Measurements from ENCODE around the gene WDR70.
"Not testable (repeated sequence)": the region's sequence is repeated elsewhere in the genome, so short reads cannot be mapped to it uniquely, and the experiment has no call there.

The WDR70 gene

DNA sequence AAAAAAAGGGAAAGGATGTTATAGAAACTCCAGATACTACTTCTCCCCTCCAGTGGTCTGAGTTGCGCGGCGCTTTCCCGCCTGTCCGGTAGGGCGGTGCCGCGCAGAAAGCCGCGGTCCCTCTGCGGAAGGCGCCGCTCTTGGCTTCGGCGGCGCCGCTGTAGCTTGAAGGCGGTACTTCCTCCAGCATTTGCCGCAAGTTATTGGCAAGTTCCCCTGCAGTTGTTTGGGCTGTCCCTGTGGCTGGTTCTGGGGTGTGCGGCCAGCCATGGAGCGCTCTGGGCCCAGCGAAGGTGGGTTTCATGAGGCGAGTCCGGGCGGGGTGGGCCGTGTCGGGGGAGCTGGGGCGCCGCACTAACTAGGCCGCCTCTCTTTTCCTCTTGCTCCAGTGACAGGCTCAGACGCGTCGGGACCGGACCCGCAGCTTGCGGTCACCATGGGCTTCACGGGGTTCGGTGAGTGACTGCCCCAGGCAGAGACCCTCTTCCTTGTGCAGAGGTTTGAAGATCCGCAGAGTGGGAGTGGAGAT lies at the start of gene WDR70:
Gene WDR70, plus strand, starts transcription at position 219 of the 529 bp plus-strand sequence. Its CDS starts 50 bp downstream, at position 269.
- peak; percentile 76 for DNase-seq

DNA sequence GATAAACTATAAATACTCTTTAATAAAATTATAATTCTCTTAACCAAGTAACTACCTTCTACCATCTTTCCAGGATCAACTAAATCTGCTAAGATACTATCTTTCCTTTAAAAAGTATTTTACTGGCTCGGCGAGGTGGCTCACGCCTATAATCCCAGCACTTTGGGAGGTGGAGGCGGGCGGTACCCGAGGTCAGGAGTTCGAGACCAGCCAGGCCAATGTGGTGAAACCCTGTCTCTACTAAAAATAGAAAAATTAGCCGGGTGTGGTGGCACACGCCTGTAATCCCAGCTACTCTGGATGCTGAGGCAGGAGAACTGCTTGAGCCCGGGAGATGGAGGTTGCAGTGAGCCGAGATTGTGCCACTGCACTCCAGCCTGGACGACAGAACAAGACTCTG lies 44.4 kb upstream of the WDR70 start:
- not testable (repeated sequence) for DNase-seq

DNA sequence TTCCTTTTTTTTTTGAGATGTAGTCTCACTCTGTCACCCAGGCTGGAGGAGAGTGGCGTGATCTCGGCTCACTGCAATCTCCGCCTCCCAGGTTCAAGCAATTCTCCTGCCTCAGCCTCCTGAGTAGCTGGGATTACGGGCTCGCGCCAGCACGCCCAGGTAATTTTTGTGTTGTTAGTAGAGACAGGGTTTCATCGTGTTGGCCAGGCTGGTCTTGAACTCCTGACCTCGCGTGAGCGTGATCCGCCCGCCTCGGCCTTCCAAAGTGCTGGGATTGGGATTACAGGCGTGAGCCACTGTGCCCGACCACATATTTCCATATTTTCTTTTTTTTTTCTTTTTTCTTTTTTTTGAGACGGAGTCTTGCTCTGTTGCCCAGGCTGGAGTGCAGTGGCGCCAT lies 36.4 kb upstream of the WDR70 start:
- not testable (repeated sequence) for DNase-seq

DNA sequence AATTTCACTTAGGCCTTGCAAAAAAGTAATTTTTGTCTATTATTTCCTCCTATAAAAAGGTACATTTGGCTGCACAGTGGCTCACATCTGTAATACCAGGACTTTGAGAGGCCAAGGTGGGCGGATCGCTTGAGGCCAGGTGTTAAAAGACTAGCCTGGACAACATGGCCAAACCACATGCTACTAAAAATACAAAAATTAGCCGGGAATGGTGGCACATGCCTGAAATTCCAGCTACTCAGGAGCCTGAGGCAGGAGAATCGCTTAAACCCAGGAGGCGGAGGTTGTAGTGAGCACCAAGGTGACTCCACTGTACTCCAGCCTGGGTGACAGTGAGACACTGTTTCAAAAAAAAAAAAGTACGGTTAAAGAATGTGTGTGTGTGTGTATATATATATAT lies 24.0 kb upstream of the WDR70 start:
- DNase-seq, result no peak

DNA sequence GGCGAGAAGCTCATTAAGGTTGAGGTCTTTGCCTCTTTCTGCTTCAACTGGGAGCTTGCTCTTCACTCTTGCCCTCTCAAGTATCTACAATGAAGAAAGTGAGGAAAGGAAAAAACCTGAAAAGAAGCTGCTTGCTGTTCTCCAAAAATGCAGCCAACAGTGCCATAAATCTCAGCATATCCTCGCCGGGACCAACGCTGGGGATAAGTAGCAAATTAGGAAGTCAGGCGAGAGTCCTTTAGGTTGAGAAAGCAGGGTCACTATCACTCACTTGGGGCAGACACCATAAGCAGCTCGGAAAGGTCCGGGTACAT lies 8.6 kb upstream of the WDR70 start:
- DNase-seq, result no peak

DNA sequence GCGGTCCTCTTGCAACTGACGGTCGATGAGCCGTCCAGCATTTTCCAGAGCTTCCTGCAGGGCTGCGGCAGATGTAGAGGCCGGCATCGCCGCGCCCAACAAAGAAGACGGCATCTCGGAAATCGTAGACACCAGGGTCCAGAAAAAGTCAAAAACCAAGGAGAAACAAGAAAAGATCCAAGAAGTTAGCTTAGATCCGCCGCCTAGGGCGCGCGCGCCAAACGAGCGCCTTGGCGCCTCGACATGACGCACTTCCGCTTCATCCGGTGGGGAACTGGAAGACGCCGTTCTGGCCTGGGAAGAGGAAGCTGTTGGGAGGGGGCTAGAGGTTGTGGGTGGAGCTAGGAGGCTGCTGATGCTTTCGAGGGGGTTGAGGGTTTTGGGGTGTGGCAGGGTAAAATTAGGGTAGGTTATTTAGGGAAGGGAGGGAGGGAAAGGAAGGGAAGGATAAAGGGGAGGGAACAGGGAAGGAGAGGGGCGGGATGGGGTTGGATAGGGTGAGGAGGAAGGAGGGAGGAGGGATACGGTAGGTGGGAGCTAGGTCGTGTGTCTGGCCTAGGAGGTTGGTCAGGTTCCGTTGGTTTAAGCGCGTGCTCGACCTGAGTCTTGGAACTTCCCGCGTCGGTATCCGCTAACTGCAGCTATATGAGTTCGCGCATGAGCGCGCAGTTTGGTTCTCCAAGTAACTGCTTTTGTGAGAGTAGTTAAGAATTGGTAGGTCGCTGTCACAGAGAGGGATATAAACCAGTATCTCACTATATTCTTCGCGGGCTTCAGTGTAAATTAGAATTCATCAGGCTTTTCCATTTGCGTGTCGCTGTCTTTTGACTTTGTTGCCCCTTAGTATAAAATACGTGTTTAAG lies 8.0 kb upstream of the WDR70 start, which contains the start of gene NUP155:
Gene NUP155, minus strand, starts transcription at position 243 of the 863 bp plus-strand sequence. Its CDS starts 129 bp downstream, at position 114.
- peak; percentile 86 for DNase-seq

DNA sequence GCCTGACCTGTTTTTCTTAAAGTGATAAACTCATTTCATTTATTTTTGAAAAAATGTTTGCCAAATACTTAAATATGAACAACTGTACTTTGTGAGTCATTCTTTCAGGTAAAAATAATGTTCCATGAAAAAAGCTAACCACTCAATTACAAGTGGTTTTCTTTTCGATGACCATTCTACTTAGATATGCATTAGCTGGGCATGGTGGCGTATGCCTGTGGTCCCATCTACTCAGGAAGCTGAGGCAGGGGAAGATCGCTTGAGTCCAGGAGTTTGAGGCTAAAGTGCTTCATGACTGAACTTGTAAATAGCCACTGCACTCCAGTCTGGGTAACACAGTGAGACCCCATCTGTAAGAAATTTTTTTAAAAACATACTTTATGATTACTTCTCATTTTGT lies 4.0 kb upstream of the WDR70 start:
- DNase-seq, result no peak

DNA sequence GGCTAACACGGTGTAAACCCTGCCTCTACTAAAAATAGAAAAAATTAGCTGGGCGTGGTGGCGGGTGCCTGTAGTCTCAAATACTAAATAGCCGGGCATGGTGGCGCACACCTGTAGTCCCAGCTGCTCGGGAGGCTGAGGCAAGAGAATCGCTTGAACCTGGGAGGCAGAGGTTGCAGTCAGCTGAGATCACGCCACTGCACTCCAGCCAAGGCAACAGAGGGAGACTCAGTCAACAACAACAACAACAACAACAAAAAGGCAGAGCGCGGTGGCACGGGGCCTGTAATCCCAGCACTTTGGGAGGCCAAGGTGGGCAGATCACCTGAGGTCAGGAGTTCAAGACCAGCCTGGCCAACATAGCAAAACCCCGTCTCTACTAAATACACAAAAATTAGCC lies 1.1 kb upstream of the WDR70 start:
- DNase-seq, result not testable (repeated sequence)

DNA sequence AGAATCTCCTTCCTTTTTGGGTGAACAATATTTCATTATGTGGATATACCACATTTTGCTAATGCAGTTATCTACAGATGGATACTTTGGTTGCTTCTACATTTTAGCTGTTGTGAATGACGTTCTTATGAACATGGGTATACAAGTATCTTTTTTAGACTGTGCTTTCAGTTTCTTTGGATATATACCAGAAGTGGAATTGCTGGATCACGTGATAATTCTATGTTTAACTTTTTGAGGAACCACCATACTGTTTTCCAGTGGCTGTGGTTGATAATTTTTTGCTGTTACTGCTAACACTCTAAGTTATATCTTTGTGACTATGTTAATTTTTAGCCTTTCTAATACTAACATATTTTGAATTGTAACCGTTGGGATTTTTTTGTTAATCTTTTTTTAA lies 12.5 kb downstream of the WDR70 start:
- DNase-seq, result no peak

DNA sequence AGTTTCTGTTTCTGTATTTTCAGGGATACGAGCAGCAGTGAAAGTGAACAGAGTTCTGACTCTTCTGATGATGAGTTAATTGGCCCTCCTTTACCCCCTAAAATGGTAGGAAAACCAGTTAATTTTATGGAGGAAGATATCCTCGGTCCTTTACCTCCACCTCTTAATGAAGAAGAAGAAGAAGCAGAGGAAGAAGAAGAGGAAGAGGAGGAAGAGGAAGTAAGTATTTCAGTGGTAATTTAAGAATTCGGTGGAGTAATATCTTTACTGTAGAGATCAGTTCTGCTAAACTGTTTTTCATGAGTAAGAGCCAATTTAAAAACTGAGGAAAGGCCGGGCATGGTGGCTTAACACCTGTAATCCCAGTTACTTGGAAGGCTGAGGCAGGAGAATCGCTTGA lies 17.2 kb downstream of the WDR70 start:
- DNase-seq, result no peak

DNA sequence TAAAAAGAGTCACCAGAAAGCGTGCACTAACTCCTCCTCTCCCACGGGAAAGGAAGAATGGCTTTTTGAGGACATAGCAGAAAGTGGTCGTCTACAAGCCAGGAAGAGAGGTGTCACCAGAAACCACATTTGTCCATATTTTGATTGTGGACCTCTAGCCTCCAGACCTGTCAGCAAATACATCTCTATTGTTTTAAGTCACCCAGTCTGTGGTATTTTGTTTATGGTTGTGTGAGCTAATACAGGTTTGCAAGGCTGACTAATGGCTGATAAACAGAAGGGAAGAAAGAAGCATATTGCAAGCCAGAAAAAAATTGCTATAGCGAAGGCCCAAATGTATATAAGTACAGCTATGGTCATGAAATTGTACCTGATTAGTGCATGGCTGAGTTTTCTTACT lies 21.4 kb downstream of the WDR70 start:
- no peak for DNase-seq

DNA sequence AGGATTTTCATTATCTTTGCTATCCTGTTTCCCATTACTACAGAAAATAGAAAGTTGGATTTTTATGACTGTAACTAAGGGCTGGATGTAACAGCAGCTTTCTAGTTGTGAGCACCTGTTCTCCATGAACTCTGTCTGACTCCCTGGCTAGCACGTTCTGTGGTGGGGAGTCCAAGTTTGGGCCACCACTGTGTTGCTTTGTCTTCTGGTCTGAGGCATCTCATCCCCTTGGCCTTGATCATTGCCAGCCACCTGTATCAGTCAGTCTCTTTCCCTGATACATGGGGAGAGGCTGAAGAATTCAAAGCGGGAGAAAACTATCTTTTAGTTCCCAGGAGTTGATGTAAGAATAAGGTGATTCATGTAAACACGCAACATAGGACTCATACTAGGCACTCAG lies 33.4 kb downstream of the WDR70 start:
- no peak for DNase-seq

DNA sequence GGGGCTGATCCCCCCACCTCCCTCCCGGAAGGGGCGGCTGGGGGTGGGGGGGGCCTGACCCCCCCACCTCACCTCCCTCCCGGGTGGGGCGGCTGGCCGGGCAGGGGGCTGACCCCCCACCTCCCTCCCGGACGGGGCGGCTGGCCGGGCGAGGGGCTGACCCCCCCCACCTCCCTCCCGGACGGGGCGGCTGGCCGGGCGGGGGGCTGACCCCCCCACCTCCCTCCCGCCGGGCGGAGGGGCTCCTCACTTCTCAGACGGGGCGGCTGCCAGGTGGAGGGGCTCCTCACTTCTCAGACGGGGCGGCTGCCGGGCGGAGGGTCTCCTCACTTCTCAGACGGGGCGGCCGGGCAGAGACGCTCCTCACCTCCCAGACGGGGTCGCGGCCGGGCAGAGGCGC lies 36.3 kb downstream of the WDR70 start:
- not testable (repeated sequence) for DNase-seq

DNA sequence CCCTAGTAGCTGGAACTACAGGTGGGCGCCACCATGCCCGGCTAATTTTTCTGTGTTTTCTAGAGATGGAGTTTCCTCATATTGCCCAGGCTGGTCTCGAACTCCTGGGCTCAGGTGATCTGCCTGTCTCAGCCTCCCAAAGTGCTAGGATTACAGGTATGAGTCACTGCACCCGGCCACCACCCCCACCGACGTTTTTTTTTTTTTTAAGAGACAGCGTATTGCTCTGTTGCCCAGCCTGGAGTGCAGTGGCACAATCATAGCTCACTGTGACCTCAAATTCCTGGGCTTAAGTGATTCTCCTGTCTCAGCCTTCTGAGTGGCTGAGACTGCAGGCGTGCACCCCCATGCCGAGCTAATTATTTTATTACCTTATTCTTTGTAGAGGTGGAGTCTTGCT lies 38.2 kb downstream of the WDR70 start:
- DNase-seq, result no peak

DNA sequence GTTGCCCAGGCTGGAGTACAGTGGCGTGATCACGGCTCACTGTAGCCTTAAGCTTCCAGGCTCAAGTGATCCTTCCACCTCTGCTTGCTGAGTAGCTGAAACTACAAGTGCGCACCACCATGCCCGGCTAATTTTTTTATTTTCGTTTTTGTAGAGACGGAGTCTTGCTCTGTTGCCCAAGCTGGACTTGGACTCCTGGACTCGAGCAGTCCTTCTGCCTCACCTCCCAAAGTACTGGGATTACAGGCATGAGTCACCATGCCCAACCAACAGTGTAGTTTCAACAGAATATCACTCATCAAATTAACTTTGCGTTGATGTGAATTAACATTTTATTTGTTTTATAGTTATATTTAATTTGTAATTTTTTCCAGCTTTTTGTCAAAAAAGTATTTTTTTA lies 45.3 kb downstream of the WDR70 start:
- DNase-seq, result no peak

DNA sequence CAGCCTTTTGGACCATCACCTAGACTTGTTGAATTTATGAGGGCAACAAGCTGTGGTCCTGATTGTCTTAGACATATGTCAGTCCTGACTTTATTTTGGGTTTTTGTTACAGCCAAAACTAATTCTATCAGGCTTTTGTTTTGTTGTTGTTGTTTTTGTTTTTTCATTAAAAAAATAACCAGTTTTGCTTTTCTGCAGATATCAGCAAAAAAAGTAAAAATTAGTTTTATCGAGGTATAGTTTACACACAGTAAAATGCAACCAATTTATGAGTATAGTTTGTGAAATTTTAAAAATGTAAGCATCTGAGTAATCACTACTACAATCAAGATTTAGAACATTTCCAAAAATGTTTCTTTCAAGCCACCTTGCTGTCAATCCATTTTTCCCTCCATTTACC lies 48.9 kb downstream of the WDR70 start:
- no peak for DNase-seq

DNA sequence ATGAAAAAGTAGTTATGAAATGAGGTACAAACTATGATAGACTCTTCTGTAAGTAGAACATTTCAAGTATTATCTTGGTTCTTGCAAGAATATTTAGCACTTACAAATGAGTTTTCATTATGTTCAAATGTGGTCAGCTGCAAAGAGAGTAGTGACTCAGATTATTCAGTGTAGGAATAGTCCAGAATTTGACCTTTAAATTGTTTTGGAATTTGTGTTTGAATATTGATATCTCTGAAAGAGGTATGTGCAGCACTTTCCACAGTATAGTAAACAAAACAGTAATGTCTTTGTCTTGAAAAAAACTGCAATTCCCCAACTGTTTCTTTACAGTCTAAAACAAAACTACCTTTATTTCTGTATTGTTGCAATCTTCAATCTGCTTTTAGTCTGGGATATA lies 56.1 kb downstream of the WDR70 start:
- no peak for DNase-seq

DNA sequence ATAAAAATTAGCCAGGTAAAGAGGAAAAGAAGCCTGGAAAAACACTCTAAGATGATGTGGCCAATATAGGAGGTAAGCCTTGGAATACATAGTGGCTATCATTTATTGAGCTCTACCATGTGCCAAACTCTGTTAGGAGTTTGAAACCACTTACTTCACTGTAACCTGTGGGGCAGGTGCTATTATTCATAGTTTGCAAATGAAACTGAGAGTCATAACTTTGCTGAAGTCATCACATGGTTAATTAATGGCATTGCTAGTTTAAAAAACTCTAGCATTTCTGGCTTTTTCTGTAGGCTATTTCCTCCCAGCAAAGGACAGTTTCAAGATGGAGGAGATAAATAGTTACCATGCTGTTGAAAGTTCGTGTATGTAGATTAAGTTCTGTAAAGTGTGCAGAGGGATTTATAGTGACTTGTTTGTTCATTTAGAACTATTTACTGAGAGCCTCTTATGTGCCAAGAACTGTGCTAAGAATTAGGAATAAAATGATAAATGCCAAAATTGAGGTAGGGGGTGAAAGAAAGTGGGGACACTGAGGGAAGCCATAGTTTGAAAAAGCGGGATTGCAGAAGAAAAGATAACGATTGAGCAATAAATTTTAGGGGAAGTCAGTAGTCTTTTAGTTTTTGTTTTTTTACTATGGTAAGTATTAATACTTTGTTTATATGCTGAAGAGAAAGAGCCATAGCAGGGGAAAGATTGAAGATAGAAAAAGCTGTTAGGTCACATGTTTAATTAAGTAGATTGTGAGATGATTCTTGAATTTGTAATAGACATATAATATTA lies 57.2 kb downstream of the WDR70 start:
- DNase-seq, result no peak

DNA sequence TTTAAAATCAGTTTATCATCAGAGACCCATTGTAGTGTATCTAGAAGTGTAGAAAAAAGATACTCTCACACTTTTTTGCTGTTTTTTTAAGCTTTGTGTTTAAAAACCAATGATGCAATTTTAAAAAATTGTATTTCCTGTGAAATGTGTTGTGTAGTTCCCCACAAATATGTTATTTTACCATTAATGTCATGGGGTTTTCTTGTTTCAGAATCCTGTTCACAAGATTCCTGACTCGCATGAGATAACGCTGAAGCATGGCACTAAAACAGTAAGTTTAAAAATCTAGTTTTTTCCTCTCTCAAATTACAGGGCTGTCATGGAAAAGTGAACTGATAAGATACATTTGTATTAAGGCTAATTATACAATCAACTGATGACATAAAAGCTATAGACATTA lies 58.6 kb downstream of the WDR70 start:
- no peak for DNase-seq

DNA sequence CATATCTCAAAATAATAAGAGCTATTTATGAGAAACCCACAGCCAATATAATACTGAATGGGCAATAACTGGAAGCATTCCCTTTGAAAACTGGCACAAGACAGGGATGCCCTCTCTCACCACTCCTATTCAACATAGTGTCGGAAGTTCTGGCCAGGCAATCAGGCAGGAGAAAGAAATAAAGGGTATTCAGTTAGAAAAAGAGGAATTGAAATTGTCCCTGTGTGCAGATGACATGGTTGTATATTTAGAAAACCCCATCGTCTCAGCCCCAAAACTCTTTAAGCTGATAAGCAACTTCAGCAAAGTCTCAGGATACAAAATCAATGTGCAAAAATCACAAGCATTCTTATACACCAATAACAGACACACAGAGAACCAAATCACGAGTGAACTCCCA lies 66.7 kb downstream of the WDR70 start:
- not testable (repeated sequence) for DNase-seq

DNA sequence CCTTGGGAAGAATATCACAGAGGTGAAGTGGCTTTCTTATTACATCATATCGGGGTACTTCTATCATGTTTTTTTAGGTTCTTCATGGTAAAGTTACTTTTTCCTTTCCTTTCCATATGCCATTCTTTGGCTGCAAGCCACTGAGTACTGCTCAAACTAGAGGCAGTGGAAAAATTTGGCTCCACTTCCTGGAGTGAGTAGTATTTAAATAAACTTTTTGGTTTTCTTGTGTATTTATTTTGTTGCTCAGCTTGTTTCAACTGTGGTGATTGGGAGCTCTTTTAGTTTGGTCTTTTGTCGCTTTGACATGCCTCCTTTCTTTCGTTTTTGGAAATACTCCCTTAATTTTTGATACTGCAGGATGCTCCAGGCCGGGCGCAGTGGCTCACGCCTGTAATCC lies 69.8 kb downstream of the WDR70 start:
- DNase-seq, result no peak

DNA sequence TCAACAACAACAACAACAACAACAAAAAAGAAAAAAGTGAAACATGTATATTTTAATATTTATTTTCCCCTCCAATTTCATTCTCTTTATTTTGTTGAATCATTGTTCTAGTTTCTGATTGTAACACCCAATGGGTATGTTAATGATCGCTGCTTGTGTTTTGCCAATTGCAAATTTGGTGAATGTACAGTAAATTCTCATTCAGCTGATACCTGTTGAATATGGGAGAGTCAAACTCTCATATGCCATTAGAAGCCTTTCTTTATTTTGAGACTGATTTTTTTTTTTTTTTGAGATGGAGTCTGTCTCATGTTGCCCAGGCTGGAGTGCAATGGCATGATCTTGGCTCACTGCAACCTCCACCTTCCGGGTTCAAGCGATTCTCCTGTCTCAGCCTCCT lies 72.9 kb downstream of the WDR70 start:
- not testable (repeated sequence) for DNase-seq

DNA sequence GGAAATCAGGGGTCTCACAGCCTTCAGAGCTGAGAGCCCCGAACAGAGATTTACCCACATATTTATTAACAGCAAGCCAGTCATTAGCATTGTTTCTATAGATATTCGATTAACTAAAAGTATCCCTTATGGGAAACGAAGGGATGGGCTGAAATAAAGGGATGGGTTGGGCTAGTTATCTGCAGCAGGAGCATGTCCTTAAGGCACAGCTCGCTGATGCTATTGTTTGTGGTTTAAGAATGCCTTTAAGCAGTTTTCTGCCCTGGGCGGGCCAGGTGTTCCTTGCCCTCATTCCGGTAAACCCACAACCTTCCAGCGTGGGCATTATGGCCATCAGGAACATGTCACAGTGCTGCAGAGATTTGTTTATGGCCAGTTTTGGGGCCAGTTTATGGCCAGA lies 74.1 kb downstream of the WDR70 start:
- not testable (repeated sequence) for DNase-seq

Measured in activated CD4-positive, alpha-beta T cell treated with anti-CD3 and anti-CD28 coated beads, Interleukin-2, amount 50 U/mL, for 1 hour (primary cell).